Panc1 (cell line): Measurements from ENCODE around the gene SBF2. TPM values are rescaled to one million over a fixed set of nuclear protein-coding genes. Genes with fewer than 3 reads are reported as not detected.

Source experiments
- ATAC-seq: fragments of 200-7000 bp; cut with Tn5 transposase; 2 replicates; pipeline ENCODE4 v1.9.1; 2020; ENCODE audit warnings: mild to moderate bottlenecking, moderate library complexity
- BruUV-seq: library from RNA; stranded (reverse); fragments of 400-500 nt; replicated peaks from 2 replicates; lab custom pipeline; 2021; lab: Mats Ljungman, UMichigan
- CTCF ChIA-PET: fragments of 300-600 bp; sonication (Branson Sonifier 250); formaldehyde crosslinking; loops from one replicate; lab custom pipeline; 2022; ENCODE audit warnings: antibody characterized with exemption; lab: Charles Lee
- POLR2A ChIA-PET: fragments of 300-600 bp; sonication (Branson Sonifier 250); formaldehyde crosslinking; loops from one replicate; lab custom pipeline; 2022; ENCODE audit warnings: antibody characterized with exemption; lab: Charles Lee
- DNase-seq: peaks from one replicate; pipeline ENCODE4 v3.0.0-alpha.2; 2010; ENCODE audit warnings: low read depth, low spot score
- H3K27ac ChIP-seq: 2 replicates; pipeline ENCODE4 v1.5.1; 2011; ENCODE audit warnings: mild to moderate bottlenecking, low read length, inconsistent platforms
- H3K27me3 ChIP-seq: fragments of 200-500 bp; sonication (Bioruptor generic); 2 replicates; pipeline ENCODE4 v1.6.0; 2014; ENCODE audit warnings: low read length, inconsistent platforms; ENCODE audit not compliant: control insufficient read depth, insufficient read depth
- H3K36me3 ChIP-seq: fragments of 200-500 bp; sonication (Bioruptor generic); 2 replicates; pipeline ENCODE4 v1.5.1; 2014; ENCODE audit warnings: inconsistent platforms, mild to moderate bottlenecking, low read length, moderate library complexity; ENCODE audit not compliant: control insufficient read depth, insufficient read depth
- H3K4me1 ChIP-seq: 2 replicates; pipeline ENCODE4 v1.5.1; 2011; ENCODE audit warnings: inconsistent platforms, mild to moderate bottlenecking, low read length, moderate library complexity; ENCODE audit not compliant: control insufficient read depth, insufficient read depth
- H3K4me3 ChIP-seq, 2 experiments: 2 replicates each; pipeline ENCODE4 v1.5.1; 2011 to 2012; ENCODE audit warnings: low read depth in 2 of 2, low read length in 2 of 2, mild to moderate bottlenecking in 2 of 2, inconsistent platforms in 1 of 2, moderate library complexity in 1 of 2
- H3K9me3 ChIP-seq: fragments of 200-500 bp; sonication (Bioruptor generic); 2 replicates; pipeline ENCODE4 v1.5.1; 2014; ENCODE audit warnings: low read depth, mild to moderate bottlenecking, inconsistent platforms, low read length, moderate library complexity; ENCODE audit not compliant: control insufficient read depth, insufficient read depth
- CTCF ChIP-seq: fragments of 450-650 bp; IDR thresholded peaks from 2 replicates; pipeline ENCODE4 v1.5.1; 2017; ENCODE audit warnings: mild to moderate bottlenecking
- POLR2AphosphoS5 ChIP-seq: IDR thresholded peaks from 2 replicates; pipeline ENCODE4 v1.6.1; 2012; ENCODE audit warnings: mild to moderate bottlenecking, low read depth, low read length, moderate library complexity
- SIN3A ChIP-seq: IDR thresholded peaks from 2 replicates; pipeline ENCODE4 v1.6.1; 2012; ENCODE audit warnings: low read depth, mild to moderate bottlenecking, low read length, moderate library complexity, borderline replicate concordance; ENCODE audit not compliant: insufficient read depth
- TCF7L2 ChIP-seq: IDR thresholded peaks from 2 replicates; pipeline ENCODE4 v1.6.1; 2011; ENCODE audit warnings: mild to moderate bottlenecking, low read depth, low read length, inconsistent platforms
- in situ Hi-C: cut with HindIII; loops from 2 replicates; pipeline ENCODE4 v1.10.0; 2016; ENCODE audit warnings: low sequenced_read_pairs, low pct_unique_long_range_greater_than_20kb
- intact Hi-C: fragments of 100-400 bp; cut with micrococcal nuclease; formaldehyde crosslinking; loops from one replicate; pipeline ENCODE4 v1.10.0; 2022; ENCODE audit not compliant: unreplicated experiment
- total RNA-seq: library from RNA; stranded (reverse); gene quantifications from one replicate; pipeline ENCODE4 v1.2.1, GENCODE V29; 2021; ENCODE audit not compliant: unreplicated experiment
- TF ChIP-seq, protein P1 (sequence below), 2 experiments: IDR thresholded peaks; 2 replicates each; pipeline ENCODE4 v1.6.1; 2011 to 2012; ENCODE audit warnings: low read depth in 2 of 2, control low read depth in 1 of 2, low read length in 1 of 2, mild to moderate bottlenecking in 1 of 2, moderate library complexity in 1 of 2; ENCODE audit not compliant: insufficient read depth in 1 of 2

SBF2 gene
- total RNA-seq, 1 experiment from 2014 or later = 65.0 TPM

- peak overlapping the region; percentile 88 for H3K27ac ChIP-seq
- H3K9me3 ChIP-seq = no peaks in the 10 kb centered on the region
- ATAC-seq (no peak), DNase-seq (no peak)
- CTCF ChIA-PET = no interaction called here
- H3K4me1 ChIP-seq = peaks cover 35% of the 10 kb centered on the region
- no peaks in the 10 kb centered on the region for H3K27me3 ChIP-seq
- POLR2A ChIA-PET = no interaction called here
- in situ Hi-C loops = no loop called here
- TF ChIP-seq TCF7L2 = no peak
- TF ChIP-seq POLR2AphosphoS5 = no peak
- TF ChIP-seq CTCF = no peak
- TF ChIP-seq, protein P1, sequence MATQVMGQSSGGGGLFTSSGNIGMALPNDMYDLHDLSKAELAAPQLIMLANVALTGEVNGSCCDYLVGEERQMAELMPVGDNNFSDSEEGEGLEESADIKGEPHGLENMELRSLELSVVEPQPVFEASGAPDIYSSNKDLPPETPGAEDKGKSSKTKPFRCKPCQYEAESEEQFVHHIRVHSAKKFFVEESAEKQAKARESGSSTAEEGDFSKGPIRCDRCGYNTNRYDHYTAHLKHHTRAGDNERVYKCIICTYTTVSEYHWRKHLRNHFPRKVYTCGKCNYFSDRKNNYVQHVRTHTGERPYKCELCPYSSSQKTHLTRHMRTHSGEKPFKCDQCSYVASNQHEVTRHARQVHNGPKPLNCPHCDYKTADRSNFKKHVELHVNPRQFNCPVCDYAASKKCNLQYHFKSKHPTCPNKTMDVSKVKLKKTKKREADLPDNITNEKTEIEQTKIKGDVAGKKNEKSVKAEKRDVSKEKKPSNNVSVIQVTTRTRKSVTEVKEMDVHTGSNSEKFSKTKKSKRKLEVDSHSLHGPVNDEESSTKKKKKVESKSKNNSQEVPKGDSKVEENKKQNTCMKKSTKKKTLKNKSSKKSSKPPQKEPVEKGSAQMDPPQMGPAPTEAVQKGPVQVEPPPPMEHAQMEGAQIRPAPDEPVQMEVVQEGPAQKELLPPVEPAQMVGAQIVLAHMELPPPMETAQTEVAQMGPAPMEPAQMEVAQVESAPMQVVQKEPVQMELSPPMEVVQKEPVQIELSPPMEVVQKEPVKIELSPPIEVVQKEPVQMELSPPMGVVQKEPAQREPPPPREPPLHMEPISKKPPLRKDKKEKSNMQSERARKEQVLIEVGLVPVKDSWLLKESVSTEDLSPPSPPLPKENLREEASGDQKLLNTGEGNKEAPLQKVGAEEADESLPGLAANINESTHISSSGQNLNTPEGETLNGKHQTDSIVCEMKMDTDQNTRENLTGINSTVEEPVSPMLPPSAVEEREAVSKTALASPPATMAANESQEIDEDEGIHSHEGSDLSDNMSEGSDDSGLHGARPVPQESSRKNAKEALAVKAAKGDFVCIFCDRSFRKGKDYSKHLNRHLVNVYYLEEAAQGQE (IDR thresholded peaks at IDR 0.05; ENCODE audit: insufficient read depth in 1 of 2, low read depth in 2 of 2, low read length in 1 of 2) = no peak
- no peak for TF ChIP-seq SIN3A
- peaks cover 15% of the 10 kb centered on the region for H3K36me3 ChIP-seq
- no peak overlapping the region for H3K4me3 ChIP-seq
- BruUV-seq = no TSS peak
- intact Hi-C loops = no loop called here
Observed at GRCh38 chr11:9777066-9777465, 517.0 kb downstream of the SBF2 start.

- intact Hi-C loops = no loop called here
- DNase-seq = no peak
- POLR2A ChIA-PET = interaction anchor here (1.0 kb wide), 1 partner anchor 286 kb away, joined by 4 read pairs; no protein-coding TSS in a partner anchor
Observed at GRCh38 chr11:9776203-9776602, 517.8 kb downstream of the SBF2 start.

More at GRCh38 chr11:9776203-9776602, 517.8 kb downstream of the SBF2 start:
- in situ Hi-C loops = no loop called here
- Histone ChIP-seq H3K4me1 (peaks cover 35% of the 10 kb centered on the region), H3K27ac (peak overlapping the region; percentile 88), H3K36me3 (peaks cover 14% of the 10 kb centered on the region), H3K9me3 (no peaks in the 10 kb centered on the region), H3K4me3 (no peak overlapping the region), H3K27me3 (no peaks in the 10 kb centered on the region)
- CTCF ChIA-PET = interaction anchor here (0.7 kb wide), 1 partner anchor 590 kb away, joined by 3 read pairs; no protein-coding TSS in a partner anchor
- ATAC-seq = peak; percentile 60
- BruUV-seq = no TSS peak
- TF ChIP-seq TCF7L2 (peak; percentile 91), SIN3A (no peak), CTCF (no peak), POLR2AphosphoS5 (no peak)
- TF ChIP-seq, protein P1 (IDR thresholded peaks at IDR 0.05; ENCODE audit: insufficient read depth in 1 of 2, low read depth in 2 of 2, low read length in 1 of 2) = no peak
